ENCODE measurements around the gene NUCKS1. TPM values are rescaled to one million over a fixed set of nuclear protein-coding genes. Genes with fewer than 3 reads are reported as not detected.

Gene NUCKS1
- total and polyA plus RNA-seq, 2 of the 13 experiments (the other 11 are each of a cell fraction or from before 2014, with no cell fraction given): 35.5 to 117 TPM

- peak; percentile 61; the same call in 1 of the 2 replicates for TF ChIP-seq POGZ (CRISPR knock-in tag; IDR thresholded peaks at IDR 0.05)
- TF ChIP-seq, protein P1, sequence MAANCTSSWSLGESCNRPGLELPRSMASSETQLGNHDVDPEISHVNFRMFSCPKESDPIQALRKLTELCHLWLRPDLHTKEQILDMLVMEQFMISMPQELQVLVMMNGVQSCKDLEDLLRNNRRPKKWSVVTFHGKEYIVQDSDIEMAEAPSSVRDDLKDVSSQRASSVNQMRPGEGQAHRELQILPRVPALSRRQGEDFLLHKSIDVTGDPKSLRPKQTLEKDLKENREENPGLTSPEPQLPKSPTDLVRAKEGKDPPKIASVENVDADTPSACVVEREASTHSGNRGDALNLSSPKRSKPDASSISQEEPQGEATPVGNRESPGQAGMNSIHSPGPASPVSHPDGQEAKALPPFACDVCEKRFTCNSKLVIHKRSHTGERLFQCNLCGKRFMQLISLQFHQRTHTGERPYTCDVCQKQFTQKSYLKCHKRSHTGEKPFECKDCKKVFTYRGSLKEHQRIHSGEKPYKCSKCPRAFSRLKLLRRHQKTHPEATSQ (CRISPR knock-in tag; IDR thresholded peaks at IDR 0.05; ENCODE audit: borderline replicate concordance): peak; percentile 31; the same call in 1 of the 2 replicates
- TF ChIP-seq GATAD1 (CRISPR knock-in tag; IDR thresholded peaks at IDR 0.05): peak; percentile 85
- TF ChIP-seq ZNF660 (CRISPR knock-in tag; IDR thresholded peaks at IDR 0.05; ENCODE audit: borderline replicate concordance, low read depth): no peak
- TF ChIP-seq REPIN1 (CRISPR knock-in tag; IDR thresholded peaks at IDR 0.05; ENCODE audit: borderline replicate concordance, low read depth): no peak
- no peak for TF ChIP-seq DPF2 (CRISPR knock-in tag; IDR thresholded peaks at IDR 0.05; ENCODE audit: borderline replicate concordance, low read depth)
- TF ChIP-seq TARDBP (CRISPR knock-in tag; IDR thresholded peaks at IDR 0.05): peak; percentile 50; the same call in 1 of the 2 replicates
- no peak for TF ChIP-seq TBP (CRISPR knock-in tag; IDR thresholded peaks at IDR 0.05)
- no peak for TF ChIP-seq FOXO1 (CRISPR knock-in tag; IDR thresholded peaks at IDR 0.05)
- peak; percentile 42; the same call in 1 of the 2 replicates for TF ChIP-seq ZNF331 (CRISPR knock-in tag; IDR thresholded peaks at IDR 0.05)
- TF ChIP-seq, protein P2, sequence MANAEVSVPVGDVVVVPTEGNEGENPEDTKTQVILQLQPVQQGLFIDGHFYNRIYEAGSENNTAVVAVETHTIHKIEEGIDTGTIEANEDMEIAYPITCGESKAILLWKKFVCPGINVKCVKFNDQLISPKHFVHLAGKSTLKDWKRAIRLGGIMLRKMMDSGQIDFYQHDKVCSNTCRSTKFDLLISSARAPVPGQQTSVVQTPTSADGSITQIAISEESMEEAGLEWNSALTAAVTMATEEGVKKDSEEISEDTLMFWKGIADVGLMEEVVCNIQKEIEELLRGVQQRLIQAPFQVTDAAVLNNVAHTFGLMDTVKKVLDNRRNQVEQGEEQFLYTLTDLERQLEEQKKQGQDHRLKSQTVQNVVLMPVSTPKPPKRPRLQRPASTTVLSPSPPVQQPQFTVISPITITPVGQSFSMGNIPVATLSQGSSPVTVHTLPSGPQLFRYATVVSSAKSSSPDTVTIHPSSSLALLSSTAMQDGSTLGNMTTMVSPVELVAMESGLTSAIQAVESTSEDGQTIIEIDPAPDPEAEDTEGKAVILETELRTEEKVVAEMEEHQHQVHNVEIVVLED (CRISPR knock-in tag; IDR thresholded peaks at IDR 0.05; ENCODE audit: borderline replicate concordance): peak; percentile 67
- TF ChIP-seq HNRNPLL (IDR thresholded peaks at IDR 0.05; ENCODE audit: low read depth, low read length, poor library complexity, severe bottlenecking): no peak
- TF ChIP-seq ZBTB20 (CRISPR knock-in tag; IDR thresholded peaks at IDR 0.05; ENCODE audit: borderline replicate concordance, low read depth): 0 out of 2 replicates have a peak, but pooled peaks have one; percentile 35
- TF ChIP-seq ZNF747 (CRISPR knock-in tag; IDR thresholded peaks at IDR 0.05; ENCODE audit: borderline replicate concordance): no peak
- TF ChIP-seq GABPB1 (CRISPR knock-in tag; IDR thresholded peaks at IDR 0.05): peak; percentile 44; the same call in 1 of the 2 replicates
- TF ChIP-seq, protein P3, sequence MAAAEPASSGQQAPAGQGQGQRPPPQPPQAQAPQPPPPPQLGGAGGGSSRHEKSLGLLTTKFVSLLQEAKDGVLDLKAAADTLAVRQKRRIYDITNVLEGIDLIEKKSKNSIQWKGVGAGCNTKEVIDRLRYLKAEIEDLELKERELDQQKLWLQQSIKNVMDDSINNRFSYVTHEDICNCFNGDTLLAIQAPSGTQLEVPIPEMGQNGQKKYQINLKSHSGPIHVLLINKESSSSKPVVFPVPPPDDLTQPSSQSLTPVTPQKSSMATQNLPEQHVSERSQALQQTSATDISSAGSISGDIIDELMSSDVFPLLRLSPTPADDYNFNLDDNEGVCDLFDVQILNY (CRISPR knock-in tag; conservative IDR thresholded peaks at IDR 0.05): peak; percentile 47; the same call in 1 of the 2 replicates
- peak; percentile 88 for TF ChIP-seq ZHX1 (CRISPR knock-in tag; IDR thresholded peaks at IDR 0.05; ENCODE audit: low read depth)
- TF ChIP-seq, protein P4, sequence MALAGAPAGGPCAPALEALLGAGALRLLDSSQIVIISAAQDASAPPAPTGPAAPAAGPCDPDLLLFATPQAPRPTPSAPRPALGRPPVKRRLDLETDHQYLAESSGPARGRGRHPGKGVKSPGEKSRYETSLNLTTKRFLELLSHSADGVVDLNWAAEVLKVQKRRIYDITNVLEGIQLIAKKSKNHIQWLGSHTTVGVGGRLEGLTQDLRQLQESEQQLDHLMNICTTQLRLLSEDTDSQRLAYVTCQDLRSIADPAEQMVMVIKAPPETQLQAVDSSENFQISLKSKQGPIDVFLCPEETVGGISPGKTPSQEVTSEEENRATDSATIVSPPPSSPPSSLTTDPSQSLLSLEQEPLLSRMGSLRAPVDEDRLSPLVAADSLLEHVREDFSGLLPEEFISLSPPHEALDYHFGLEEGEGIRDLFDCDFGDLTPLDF (CRISPR knock-in tag; IDR thresholded peaks at IDR 0.05): peak; percentile 79
- TF ChIP-seq NR2F2 (IDR thresholded peaks at IDR 0.05; ENCODE audit: borderline replicate concordance, low read depth): peak; percentile 15; the same call in 1 of the 2 replicates
Observed at GRCh38 chr1:205750138-205751035, at the start of gene NUCKS1 (continued).

Measured in HepG2 (cell line).